ENCODE results near the gene UBE2O.

DNA sequence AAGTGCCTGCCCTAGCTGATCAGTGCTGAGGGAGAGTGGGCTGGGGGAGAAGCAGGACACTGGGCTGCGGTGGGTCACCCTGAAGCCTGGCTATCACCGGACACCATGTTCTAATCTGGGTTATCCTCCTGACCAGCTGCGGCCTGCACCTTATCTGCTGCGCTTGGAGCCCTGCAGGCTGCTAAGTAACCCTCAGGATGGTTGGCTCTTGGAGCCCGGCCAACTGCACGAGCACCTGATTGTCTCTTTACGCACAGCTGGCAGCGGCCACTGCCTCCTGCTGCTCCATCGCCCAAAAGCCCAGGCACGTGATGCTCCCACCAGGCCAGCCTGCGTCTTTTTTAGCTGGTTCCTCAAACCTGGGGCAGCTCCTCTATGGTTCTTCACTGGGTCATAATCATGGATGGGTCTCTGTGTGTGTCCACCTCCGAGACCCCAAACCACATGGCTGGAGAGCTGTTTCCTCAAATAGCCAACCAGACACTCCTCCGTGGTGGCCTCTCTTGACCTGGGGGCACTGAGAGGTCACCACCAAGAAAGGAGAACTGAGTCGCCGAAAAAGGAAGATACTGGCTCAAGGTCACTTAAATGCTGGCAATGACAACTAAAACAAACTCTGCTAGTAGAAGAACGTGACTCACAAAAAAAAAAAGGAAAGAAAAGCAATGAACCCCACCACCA lies 46.8 kb downstream of the UBE2O start:
- TF ChIP-seq POLR2A (IDR thresholded peaks at IDR 0.05) (no peak), POLR2AphosphoS5 (IDR thresholded peaks at IDR 0.05) (peak in 1 of 4 donors; percentile 17)
